ENCODE data around the gene HTR1E. TPM values are rescaled to one million over a fixed set of nuclear protein-coding genes. Genes with fewer than 3 reads are reported as not detected.
"Not testable (repeated sequence)": the region's sequence is repeated elsewhere in the genome, so short reads cannot be mapped to it uniquely, and the experiment has no call there.

HTR1E gene
- total RNA-seq, 2 donors from 2014 or later, result not detected

- intact Hi-C loops (cut with DNase I), result no loop called here
Observed at GRCh38 chr6:86978251-86978650, 40.9 kb downstream of the HTR1E start.

GRCh38 chr6:87001494-87001893, 64.2 kb downstream of the HTR1E start:
- H3K4me3 ChIP-seq, result no peak overlapping the region
- intact Hi-C loops (cut with DNase I), result no loop called here
- H3K9me3 ChIP-seq, result no peaks in the 10 kb centered on the region
- no peaks in the 10 kb centered on the region for H3K4me1 ChIP-seq
- no peaks in the 10 kb centered on the region for H3K36me3 ChIP-seq
- no peak for DNase-seq
- no peak overlapping the region for H3K27ac ChIP-seq
- no peaks in the 10 kb centered on the region for H3K27me3 ChIP-seq
- H3K9ac ChIP-seq (ENCODE audit: low read depth in 2 of 2, low read length in 2 of 2), result no peak overlapping the region
- TF ChIP-seq CTCF (IDR thresholded peaks at IDR 0.05), result no peak

More at GRCh38 chr6:86978251-86978650, 40.9 kb downstream of the HTR1E start:
- Histone ChIP-seq H3K4me1 (no peaks in the 10 kb centered on the region), H3K27ac (no peak overlapping the region), H3K27me3 (no peaks in the 10 kb centered on the region), H3K4me3 (no peak overlapping the region), H3K9ac (ENCODE audit: low read depth in 2 of 2, low read length in 2 of 2) (no peak overlapping the region), H3K9me3 (no peaks in the 10 kb centered on the region), H3K36me3 (no peaks in the 10 kb centered on the region)
- no peak for TF ChIP-seq CTCF (IDR thresholded peaks at IDR 0.05)
- no peak for DNase-seq

GRCh38 chr6:87002391-87002790, 65.1 kb downstream of the HTR1E start:
- H3K36me3 ChIP-seq; H3K4me3 ChIP-seq; H3K4me1 ChIP-seq; H3K27ac ChIP-seq; DNase-seq; H3K9me3 ChIP-seq; H3K9ac ChIP-seq (ENCODE audit: low read depth in 2 of 2, low read length in 2 of 2); intact Hi-C loops (cut with DNase I); H3K27me3 ChIP-seq: not testable (repeated sequence)

- intact Hi-C loops (cut with DNase I); H3K27ac ChIP-seq; H3K27me3 ChIP-seq; H3K9me3 ChIP-seq; H3K4me1 ChIP-seq; H3K36me3 ChIP-seq; H3K9ac ChIP-seq (ENCODE audit: low read depth in 2 of 2, low read length in 2 of 2); H3K4me3 ChIP-seq; DNase-seq: not testable (repeated sequence)
Observed at GRCh38 chr6:87006541-87006940, 69.2 kb downstream of the HTR1E start.

GRCh38 chr6:87009581-87009980, 72.3 kb downstream of the HTR1E start:
- H3K9ac ChIP-seq (ENCODE audit: low read depth in 2 of 2, low read length in 2 of 2); DNase-seq; H3K36me3 ChIP-seq; H3K27me3 ChIP-seq; H3K4me1 ChIP-seq; intact Hi-C loops (cut with DNase I); H3K4me3 ChIP-seq; H3K27ac ChIP-seq; H3K9me3 ChIP-seq: not testable (repeated sequence)

GRCh38 chr6:87012035-87012434, 74.7 kb downstream of the HTR1E start:
- no peak overlapping the region for H3K4me3 ChIP-seq
- no peaks in the 10 kb centered on the region for H3K9me3 ChIP-seq
- no peaks in the 10 kb centered on the region for H3K27me3 ChIP-seq
- H3K4me1 ChIP-seq, result no peaks in the 10 kb centered on the region
- TF ChIP-seq CTCF (IDR thresholded peaks at IDR 0.05), result no peak
- intact Hi-C loops (cut with DNase I), result no loop called here
- H3K9ac ChIP-seq (ENCODE audit: low read depth in 2 of 2, low read length in 2 of 2), result no peak overlapping the region
- H3K27ac ChIP-seq, result no peak overlapping the region
- no peak for DNase-seq
- H3K36me3 ChIP-seq, result no peaks in the 10 kb centered on the region

GRCh38 chr6:87012743-87013142, 75.4 kb downstream of the HTR1E start:
- TF ChIP-seq CTCF (IDR thresholded peaks at IDR 0.05), result no peak
- H3K9me3 ChIP-seq, result no peaks in the 10 kb centered on the region
- no peak overlapping the region for H3K4me3 ChIP-seq
- no peak overlapping the region for H3K9ac ChIP-seq (ENCODE audit: low read depth in 2 of 2, low read length in 2 of 2)
- no peak overlapping the region for H3K27ac ChIP-seq
- intact Hi-C loops (cut with DNase I), result no loop called here
- no peak for DNase-seq
- no peaks in the 10 kb centered on the region for H3K36me3 ChIP-seq
- H3K27me3 ChIP-seq, result no peaks in the 10 kb centered on the region
- no peaks in the 10 kb centered on the region for H3K4me1 ChIP-seq

All from colonic mucosa (tissue), 4 donors.